Measurements from ENCODE around the gene TSPY1. TPM values are rescaled to one million over a fixed set of nuclear protein-coding genes. Genes with fewer than 3 reads are reported as not detected.
"Not testable (repeated sequence)": the region's sequence is repeated elsewhere in the genome, so short reads cannot be mapped to it uniquely, and the experiment has no call there.

TSPY1 gene
- polyA plus RNA-seq (2013, experiment 1 of 2) = not detected
- polyA plus RNA-seq (2013, experiment 2 of 2) = not detected

GRCh38 chrY:9466655-9467054 lies at the start of gene TSPY1:
TSS of gene TSPY1 (plus strand) at chrY:9466955. CDS start at chrY:9467001, 46 bp downstream.
- not testable (repeated sequence) for H3K4me1 ChIP-seq (ENCODE audit: control insufficient read depth, insufficient read depth, low read length, poor library complexity, severe bottlenecking); H3K9me3 ChIP-seq (ENCODE audit: control insufficient read depth, low read length); H3K36me3 ChIP-seq (ENCODE audit: control insufficient read depth, insufficient read depth, low read length); H3K4me3 ChIP-seq (ENCODE audit: extremely low read depth, insufficient read depth, low read length, poor library complexity, severe bottlenecking); H3K27ac ChIP-seq (ENCODE audit: low read depth, low read length, severe bottlenecking)
- no CpG with 5 or more reads among the region's 25 CpGs for WGBS, 2 experiments (ENCODE audit: insufficient coverage in 2 of 2)

DNA sequence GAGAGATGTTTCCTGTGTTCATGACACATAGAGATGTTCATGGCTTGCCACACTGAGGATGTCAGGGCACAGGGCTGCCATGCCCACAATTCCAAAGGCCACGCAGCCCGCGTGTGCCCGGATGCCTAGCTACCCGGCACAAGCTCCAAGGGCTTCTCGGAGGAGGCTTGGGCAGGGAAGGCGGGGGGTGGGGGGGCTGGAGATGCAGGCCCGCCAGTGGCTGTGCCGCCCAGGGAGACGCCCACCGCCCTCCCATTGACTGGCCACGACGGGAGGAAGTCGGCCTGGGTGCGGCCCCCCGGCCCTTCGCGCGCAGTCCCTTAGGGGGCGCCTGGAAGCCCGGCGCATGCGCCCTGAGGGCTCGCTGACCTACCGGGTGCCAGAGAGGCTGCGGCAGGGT lies 20.2 kb downstream of the TSPY1 start, which contains the start of gene TSPY9:
TSS of gene TSPY9 (plus strand) at position 301 of the 400 bp plus-strand sequence. CDS start at position 347, 46 bp downstream.
- no CpG with 5 or more reads among the region's 26 CpGs for WGBS, 2 experiments (ENCODE audit: insufficient coverage in 2 of 2)
- not testable (repeated sequence) for H3K9me3 ChIP-seq (ENCODE audit: control insufficient read depth, low read length); H3K4me1 ChIP-seq (ENCODE audit: control insufficient read depth, insufficient read depth, low read length, poor library complexity, severe bottlenecking); H3K27ac ChIP-seq (ENCODE audit: low read depth, low read length, severe bottlenecking); H3K4me3 ChIP-seq (ENCODE audit: extremely low read depth, insufficient read depth, low read length, poor library complexity, severe bottlenecking); H3K36me3 ChIP-seq (ENCODE audit: control insufficient read depth, insufficient read depth, low read length)

- H3K27ac ChIP-seq (ENCODE audit: low read depth, low read length, severe bottlenecking); H3K4me3 ChIP-seq (ENCODE audit: extremely low read depth, insufficient read depth, low read length, poor library complexity, severe bottlenecking); H3K4me1 ChIP-seq (ENCODE audit: control insufficient read depth, insufficient read depth, low read length, poor library complexity, severe bottlenecking); H3K9me3 ChIP-seq (ENCODE audit: control insufficient read depth, low read length); H3K36me3 ChIP-seq (ENCODE audit: control insufficient read depth, insufficient read depth, low read length): not testable (repeated sequence)
- WGBS, 2 experiments (ENCODE audit: insufficient coverage in 2 of 2) = no CpG with 5 or more reads among the region's 6 CpGs
Observed at GRCh38 chrY:9504396-9504795, 37.6 kb downstream of the TSPY1 start.

- H3K4me1 ChIP-seq (ENCODE audit: control insufficient read depth, insufficient read depth, low read length, poor library complexity, severe bottlenecking); H3K4me3 ChIP-seq (ENCODE audit: extremely low read depth, insufficient read depth, low read length, poor library complexity, severe bottlenecking); H3K27ac ChIP-seq (ENCODE audit: low read depth, low read length, severe bottlenecking): not testable (repeated sequence)
Observed at GRCh38 chrY:9516287-9516686, 49.5 kb downstream of the TSPY1 start.

More at GRCh38 chrY:9516287-9516686, 49.5 kb downstream of the TSPY1 start:
- H3K9me3 ChIP-seq (ENCODE audit: control insufficient read depth, low read length); H3K36me3 ChIP-seq (ENCODE audit: control insufficient read depth, insufficient read depth, low read length): not testable (repeated sequence)
- 50% methylated on average over 2 of the region's 12 CpGs; no CpG with 5 or more reads in 1 of the 2 experiments for WGBS, 2 experiments (ENCODE audit: insufficient coverage in 2 of 2)

Data from mesodermal cell (in vitro differentiated cells).